HL-60 (cell line): ENCODE measurements around the gene EXOSC9.

Experiments used
- DNase-seq, 2 experiments: peaks; one replicate each; pipeline ENCODE4 v3.0.0-alpha.2; 2010 to 2020; ENCODE audit warnings: low read depth in 1 of 2, low spot score in 1 of 2
- H3K27ac ChIP-seq: fragments of 250-450 bp; sonication (Bioruptor Pico); replicated peaks from 2 replicates; pipeline ENCODE4 v1.5.1; 2020; ENCODE audit warnings: mild to moderate bottlenecking, moderate library complexity
- H3K27me3 ChIP-seq: fragments of 250-450 bp; sonication (Bioruptor Pico); 2 replicates; pipeline ENCODE4 v1.5.1; 2021; ENCODE audit warnings: mild to moderate bottlenecking, moderate library complexity; ENCODE audit not compliant: insufficient read depth, poor library complexity, severe bottlenecking
- H3K4me3 ChIP-seq: replicated peaks from 2 replicates; pipeline ENCODE4 v1.5.1; 2011; ENCODE audit warnings: mild to moderate bottlenecking, control low read depth, low read length; ENCODE audit not compliant: insufficient read depth
- GABPA ChIP-seq: IDR thresholded peaks from 2 replicates; pipeline ENCODE4 v1.6.1; 2012; ENCODE audit warnings: low read depth
- POLR2AphosphoS5 ChIP-seq: IDR thresholded peaks from 2 replicates; pipeline ENCODE4 v1.6.1; 2012; ENCODE audit warnings: low read depth
- SPI1 ChIP-seq: IDR thresholded peaks from 2 replicates; pipeline ENCODE4 v1.6.1; 2012; ENCODE audit warnings: low read depth, mild to moderate bottlenecking, borderline replicate concordance
- TF ChIP-seq, protein P1 (sequence below): IDR thresholded peaks from one replicate; pipeline ENCODE4 v1.5.1; 2011; ENCODE audit warnings: low read length, control low read depth, inconsistent platforms; ENCODE audit not compliant: insufficient read depth
- TF ChIP-seq, protein P2 (sequence below): IDR thresholded peaks from 2 replicates; pipeline ENCODE4 v1.6.1; 2012; ENCODE audit warnings: low read depth; ENCODE audit not compliant: insufficient replicate concordance

EXOSC9 gene

DNA sequence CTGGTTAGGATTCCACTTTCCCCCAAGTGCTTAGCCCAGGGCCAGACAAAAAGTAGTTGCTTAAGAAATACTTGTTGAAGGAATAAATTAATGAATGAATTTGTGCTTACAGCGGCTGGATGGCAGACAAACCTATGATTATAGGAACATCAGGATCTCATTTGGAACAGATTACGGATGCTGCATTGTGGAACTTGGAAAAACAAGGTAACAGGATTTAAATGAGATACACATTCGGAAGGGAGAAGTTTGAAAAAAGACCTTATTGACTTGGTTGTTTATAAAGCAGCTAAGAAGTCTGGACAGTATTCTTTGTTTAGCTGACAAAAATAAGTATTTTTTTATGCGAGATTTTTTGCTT, 572 bp downstream of the EXOSC9 start:
- DNase-seq = no peak

DNA sequence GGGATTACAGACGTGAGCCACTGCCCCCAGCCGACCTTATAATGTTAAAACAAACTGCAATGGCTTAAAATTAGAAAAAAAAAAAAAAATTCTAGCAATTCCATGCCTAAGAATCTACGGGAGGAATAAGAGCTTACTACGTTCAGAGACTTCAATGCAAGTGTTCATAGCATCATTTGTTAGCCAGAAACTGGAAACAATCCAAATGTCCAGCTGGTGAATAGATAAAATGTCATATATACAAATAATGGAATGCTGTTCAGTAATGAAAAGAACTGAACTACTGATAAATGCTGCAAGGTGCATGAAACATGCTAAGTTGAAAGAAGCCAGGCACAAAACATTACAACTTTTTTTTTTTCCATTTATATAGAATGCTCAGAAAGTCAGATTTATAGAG, 5.3 kb downstream of the EXOSC9 start:
- Histone ChIP-seq H3K27me3 (no peaks in the 10 kb centered on the region), H3K27ac (no peak overlapping the region), H3K4me3 (no peak overlapping the region)
- DNase-seq = no peak
- no peak for TF ChIP-seq POLR2AphosphoS5
- TF ChIP-seq, protein P1, sequence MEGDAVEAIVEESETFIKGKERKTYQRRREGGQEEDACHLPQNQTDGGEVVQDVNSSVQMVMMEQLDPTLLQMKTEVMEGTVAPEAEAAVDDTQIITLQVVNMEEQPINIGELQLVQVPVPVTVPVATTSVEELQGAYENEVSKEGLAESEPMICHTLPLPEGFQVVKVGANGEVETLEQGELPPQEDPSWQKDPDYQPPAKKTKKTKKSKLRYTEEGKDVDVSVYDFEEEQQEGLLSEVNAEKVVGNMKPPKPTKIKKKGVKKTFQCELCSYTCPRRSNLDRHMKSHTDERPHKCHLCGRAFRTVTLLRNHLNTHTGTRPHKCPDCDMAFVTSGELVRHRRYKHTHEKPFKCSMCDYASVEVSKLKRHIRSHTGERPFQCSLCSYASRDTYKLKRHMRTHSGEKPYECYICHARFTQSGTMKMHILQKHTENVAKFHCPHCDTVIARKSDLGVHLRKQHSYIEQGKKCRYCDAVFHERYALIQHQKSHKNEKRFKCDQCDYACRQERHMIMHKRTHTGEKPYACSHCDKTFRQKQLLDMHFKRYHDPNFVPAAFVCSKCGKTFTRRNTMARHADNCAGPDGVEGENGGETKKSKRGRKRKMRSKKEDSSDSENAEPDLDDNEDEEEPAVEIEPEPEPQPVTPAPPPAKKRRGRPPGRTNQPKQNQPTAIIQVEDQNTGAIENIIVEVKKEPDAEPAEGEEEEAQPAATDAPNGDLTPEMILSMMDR = no peak
- TF ChIP-seq SPI1 = no peak
- no peak for TF ChIP-seq GABPA
- TF ChIP-seq, protein P2, sequence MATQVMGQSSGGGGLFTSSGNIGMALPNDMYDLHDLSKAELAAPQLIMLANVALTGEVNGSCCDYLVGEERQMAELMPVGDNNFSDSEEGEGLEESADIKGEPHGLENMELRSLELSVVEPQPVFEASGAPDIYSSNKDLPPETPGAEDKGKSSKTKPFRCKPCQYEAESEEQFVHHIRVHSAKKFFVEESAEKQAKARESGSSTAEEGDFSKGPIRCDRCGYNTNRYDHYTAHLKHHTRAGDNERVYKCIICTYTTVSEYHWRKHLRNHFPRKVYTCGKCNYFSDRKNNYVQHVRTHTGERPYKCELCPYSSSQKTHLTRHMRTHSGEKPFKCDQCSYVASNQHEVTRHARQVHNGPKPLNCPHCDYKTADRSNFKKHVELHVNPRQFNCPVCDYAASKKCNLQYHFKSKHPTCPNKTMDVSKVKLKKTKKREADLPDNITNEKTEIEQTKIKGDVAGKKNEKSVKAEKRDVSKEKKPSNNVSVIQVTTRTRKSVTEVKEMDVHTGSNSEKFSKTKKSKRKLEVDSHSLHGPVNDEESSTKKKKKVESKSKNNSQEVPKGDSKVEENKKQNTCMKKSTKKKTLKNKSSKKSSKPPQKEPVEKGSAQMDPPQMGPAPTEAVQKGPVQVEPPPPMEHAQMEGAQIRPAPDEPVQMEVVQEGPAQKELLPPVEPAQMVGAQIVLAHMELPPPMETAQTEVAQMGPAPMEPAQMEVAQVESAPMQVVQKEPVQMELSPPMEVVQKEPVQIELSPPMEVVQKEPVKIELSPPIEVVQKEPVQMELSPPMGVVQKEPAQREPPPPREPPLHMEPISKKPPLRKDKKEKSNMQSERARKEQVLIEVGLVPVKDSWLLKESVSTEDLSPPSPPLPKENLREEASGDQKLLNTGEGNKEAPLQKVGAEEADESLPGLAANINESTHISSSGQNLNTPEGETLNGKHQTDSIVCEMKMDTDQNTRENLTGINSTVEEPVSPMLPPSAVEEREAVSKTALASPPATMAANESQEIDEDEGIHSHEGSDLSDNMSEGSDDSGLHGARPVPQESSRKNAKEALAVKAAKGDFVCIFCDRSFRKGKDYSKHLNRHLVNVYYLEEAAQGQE = no peak

More for the DNA sequence above, 572 bp downstream of the EXOSC9 start:
- TF ChIP-seq, protein P1 = no peak
- TF ChIP-seq, protein P2 = no peak
- TF ChIP-seq SPI1 = no peak
- TF ChIP-seq GABPA = no peak
- no peak for TF ChIP-seq POLR2AphosphoS5
- H3K4me3 ChIP-seq = peak overlapping the region; percentile 86
- H3K27me3 ChIP-seq = no peaks in the 10 kb centered on the region
- H3K27ac ChIP-seq = peak overlapping the region; percentile 90

DNA sequence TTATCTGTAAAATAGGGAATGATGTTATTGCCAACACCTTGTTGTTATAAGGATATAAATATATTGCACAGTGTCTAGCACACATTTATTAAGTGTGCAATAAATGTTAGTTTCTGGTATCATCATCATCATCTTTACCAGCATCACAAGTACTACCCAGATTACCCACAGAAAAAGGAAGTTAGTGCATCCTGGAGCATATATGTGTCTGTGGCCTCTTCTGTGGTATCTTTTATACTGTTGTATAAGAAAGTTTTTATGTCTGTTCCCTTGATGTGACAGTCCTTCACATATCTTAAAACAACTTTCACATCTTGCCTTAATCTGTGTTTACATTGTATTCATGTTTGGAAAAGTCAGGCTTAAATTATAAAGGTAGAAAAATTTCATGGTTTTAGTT, 10.0 kb downstream of the EXOSC9 start:
- no peak overlapping the region for H3K4me3 ChIP-seq
- no peak for DNase-seq
- no peak overlapping the region for H3K27ac ChIP-seq
- no peak for TF ChIP-seq SPI1
- no peak for TF ChIP-seq POLR2AphosphoS5
- TF ChIP-seq GABPA = no peak
- TF ChIP-seq, protein P1 = no peak
- TF ChIP-seq, protein P2 = no peak
- no peaks in the 10 kb centered on the region for H3K27me3 ChIP-seq
